OCI-LY7 (cell line): ENCODE results near the gene MBD3. TPM values are rescaled to one million over a fixed set of nuclear protein-coding genes. Genes with fewer than 3 reads are reported as not detected.

ENCODE experiments used
- BruUV-seq: library from RNA; stranded (reverse); fragments of 400-500 nt; replicated peaks from 2 replicates; lab custom pipeline; 2021; lab: Mats Ljungman, UMichigan
- CTCF ChIA-PET: fragments of 300-600 bp; sonication (Branson Sonifier 250); formaldehyde crosslinking; loops from one replicate; lab custom pipeline; 2022; ENCODE audit warnings: antibody characterized with exemption; ENCODE audit not compliant: unreplicated experiment; lab: Charles Lee
- POLR2A ChIA-PET: fragments of 300-600 bp; sonication (Branson Sonifier 250); formaldehyde crosslinking; loops from one replicate; lab custom pipeline; 2022; ENCODE audit warnings: antibody characterized with exemption; lab: Charles Lee
- DNase-seq: peaks from one replicate; pipeline ENCODE4 v3.0.0-alpha.2; 2015; ENCODE audit warnings: low spot score
- H2AFZ ChIP-seq: fragments of 200-600 bp; sonication (generic), shearing (Covaris generic); 2 replicates; pipeline ENCODE4 v1.6.1; 2014; ENCODE audit warnings: mild to moderate bottlenecking, antibody characterized with exemption, low read length, moderate library complexity
- H3K27ac ChIP-seq: fragments of 200-600 bp; sonication (generic); 2 replicates; pipeline ENCODE4 v1.5.1; 2014; ENCODE audit warnings: mixed run types, low read depth, mild to moderate bottlenecking, moderate library complexity, low read length, inconsistent platforms; ENCODE audit not compliant: poor library complexity, severe bottlenecking
- H3K36me3 ChIP-seq: fragments of 200-600 bp; sonication (generic); 2 replicates; pipeline ENCODE4 v1.6.1; 2014; ENCODE audit warnings: mild to moderate bottlenecking, antibody characterized with exemption, low read length, moderate library complexity, mixed read lengths; ENCODE audit not compliant: insufficient read depth
- H3K4me1 ChIP-seq: fragments of 200-600 bp; sonication (generic); 2 replicates; pipeline ENCODE4 v1.5.1; 2014; ENCODE audit warnings: mild to moderate bottlenecking, low read length; ENCODE audit not compliant: insufficient read depth, poor library complexity, severe bottlenecking
- H3K4me2 ChIP-seq: fragments of 200-600 bp; sonication (generic); 2 replicates; pipeline ENCODE4 v1.6.1; 2014; ENCODE audit warnings: mild to moderate bottlenecking, low read length
- H3K4me3 ChIP-seq: fragments of 200-600 bp; sonication (generic); 2 replicates; pipeline ENCODE4 v1.5.1; 2014; ENCODE audit warnings: mild to moderate bottlenecking, low read depth, low read length; ENCODE audit not compliant: poor library complexity, severe bottlenecking
- H3K79me2 ChIP-seq: fragments of 200-600 bp; sonication (generic); 2 replicates; pipeline ENCODE4 v1.6.1; 2016; ENCODE audit warnings: low read depth, mild to moderate bottlenecking, low read length, moderate library complexity, mixed read lengths; ENCODE audit not compliant: insufficient read depth
- H3K9me2 ChIP-seq: fragments of 200-600 bp; sonication (generic); 2 replicates; pipeline ENCODE4 v1.6.1; 2016; ENCODE audit warnings: mild to moderate bottlenecking, low read length, mixed read lengths; ENCODE audit not compliant: insufficient read depth
- H3K9me3 ChIP-seq: fragments of 200-600 bp; sonication (generic); 2 replicates; pipeline ENCODE4 v1.6.1; 2014; ENCODE audit warnings: mild to moderate bottlenecking, mixed run types, low read length, mixed read lengths
- H4K20me1 ChIP-seq: fragments of 200-600 bp; sonication (generic); 2 replicates; pipeline ENCODE4 v1.6.1; 2014; ENCODE audit warnings: mild to moderate bottlenecking, antibody characterized with exemption, low read length, moderate library complexity, mixed read lengths; ENCODE audit not compliant: insufficient read depth
- CTCF ChIP-seq: fragments of 200-600 bp; sonication (generic); conservative IDR thresholded peaks from 2 replicates; pipeline ENCODE4 v1.5.1; 2014; ENCODE audit warnings: mild to moderate bottlenecking, antibody characterized with exemption, low read length, moderate library complexity, mixed read lengths
- EZH2phosphoT487 ChIP-seq: fragments of 200-600 bp; sonication (generic); IDR thresholded peaks from 2 replicates; pipeline ENCODE4 v1.6.1; 2018; ENCODE audit warnings: low read depth, borderline replicate concordance, mild to moderate bottlenecking, mixed run types, antibody characterized with exemption, low read length, moderate library complexity, mixed read lengths
- intact Hi-C: fragments of 100-400 bp; cut with micrococcal nuclease; formaldehyde crosslinking; loops from one replicate; pipeline ENCODE4 v1.10.0; 2022; ENCODE audit not compliant: unreplicated experiment
- total RNA-seq, 2 experiments: library from RNA; depleted of rRNA in 1 of 2; stranded (reverse); fragments of >200 nt in 1 of 2; shearing (Covaris generic) in 1 of 2; gene quantifications; 2 replicates each; pipeline ENCODE4 v1.2.3, GENCODE V29; 2014 to 2022

Gene MBD3
- total RNA-seq, 2 experiments from 2014 or later = 168 to 172 TPM

- DNase-seq = no peak
- CTCF ChIA-PET = no interaction called here
- Histone ChIP-seq H2AFZ (no peak overlapping the region), H3K36me3 (peaks cover 50% of the 10 kb centered on the region), H3K4me1 (no peaks in the 10 kb centered on the region), H3K79me2 (no peaks in the 10 kb centered on the region), H4K20me1 (no peaks in the 10 kb centered on the region), H3K4me2 (no peak overlapping the region), H3K4me3 (no peak overlapping the region), H3K9me3 (no peaks in the 10 kb centered on the region), H3K9me2 (no peaks in the 10 kb centered on the region), H3K27ac (no peak overlapping the region)
- POLR2A ChIA-PET = no interaction called here
- intact Hi-C loops = no loop called here
- BruUV-seq = no TSS peak
- TF ChIP-seq EZH2phosphoT487 (no peak), CTCF (no peak)
These were observed 17.1 kb downstream of the MBD3 start for GRCh38 chr19:1575323-1576241.

GRCh38 chr19:1574354-1575136 lies 18.1 kb downstream of the MBD3 start:
- Histone ChIP-seq H3K4me1 (no peaks in the 10 kb centered on the region), H3K4me2 (no peak overlapping the region), H4K20me1 (no peaks in the 10 kb centered on the region), H3K36me3 (peaks cover 39% of the 10 kb centered on the region), H3K9me3 (no peaks in the 10 kb centered on the region), H2AFZ (no peak overlapping the region), H3K79me2 (no peaks in the 10 kb centered on the region), H3K4me3 (no peak overlapping the region), H3K27ac (no peak overlapping the region), H3K9me2 (no peaks in the 10 kb centered on the region)
- no peak for DNase-seq
- TF ChIP-seq EZH2phosphoT487 (no peak), CTCF (no peak)
- TSS peak; percentile 35 for BruUV-seq
- intact Hi-C loops = no loop called here
- ChIA-PET CTCF (no interaction called here), POLR2A (no interaction called here)
